H54 (cell line): ENCODE results near the gene RNPS1.

Experiments used
- DNase-seq: peaks from one replicate; pipeline ENCODE4 v3.0.0; 2011; ENCODE audit warnings: low spot score, mixed read lengths; ENCODE audit not compliant: insufficient read length
- FAIRE-seq: peaks from 3 replicates; lab custom pipeline; 2011; peaks lifted over from hg19 to GRCh38; lab: Jason Lieb, UNC
- POLR2A ChIP-seq: IDR thresholded peaks from 2 replicates; pipeline ENCODE4 v1.6.1; 2011; ENCODE audit warnings: low read depth, mild to moderate bottlenecking, low read length

The RNPS1 gene

GRCh38 chr16:2238838-2239675 is 28.9 kb downstream of the RNPS1 start:
- FAIRE-seq (no peak), DNase-seq (no peak)
- no peak for TF ChIP-seq POLR2A

- DNase-seq = no peak
- no peak for TF ChIP-seq POLR2A
- FAIRE-seq = no peak
These were observed 29.6 kb downstream of the RNPS1 start for GRCh38 chr16:2238150-2238837.

GRCh38 chr16:2237493-2238149 is 30.3 kb downstream of the RNPS1 start:
- FAIRE-seq (no peak), DNase-seq (no peak)
- TF ChIP-seq POLR2A = no peak

GRCh38 chr16:2237102-2237482 is 30.8 kb downstream of the RNPS1 start:
- DNase-seq (no peak), FAIRE-seq (no peak)
- TF ChIP-seq POLR2A = no peak

GRCh38 chr16:2236337-2237101 is 31.4 kb downstream of the RNPS1 start, which contains the start of gene DNASE1L2:
Gene DNASE1L2, plus strand, starts transcription at chr16:2236444. Its CDS starts 373 bp downstream, at chr16:2236817.
- no peak for TF ChIP-seq POLR2A
- DNase-seq (no peak), FAIRE-seq (no peak)

GRCh38 chr16:2235695-2236336 is 32.1 kb downstream of the RNPS1 start:
- FAIRE-seq = no peak
- TF ChIP-seq POLR2A = no peak
- no peak for DNase-seq

GRCh38 chr16:2235234-2235651 is 32.7 kb downstream of the RNPS1 start:
- FAIRE-seq (no peak), DNase-seq (no peak)
- TF ChIP-seq POLR2A = no peak

- no peak for TF ChIP-seq POLR2A
- DNase-seq = no peak
- no peak for FAIRE-seq
These were observed 33.1 kb downstream of the RNPS1 start for GRCh38 chr16:2234813-2235170.

- no peak for FAIRE-seq
- DNase-seq = no peak
- no peak for TF ChIP-seq POLR2A
These were observed 33.8 kb downstream of the RNPS1 start for GRCh38 chr16:2233872-2234812.

- TF ChIP-seq POLR2A = no peak
- FAIRE-seq (no peak), DNase-seq (no peak)
These were observed 34.7 kb downstream of the RNPS1 start for GRCh38 chr16:2233046-2233775.
